NCI-H2196 (cell line): Measurements from ENCODE around the gene BLZF1.
A peak's percentile ranks its signal among the peaks of the same experiment; 100 is the strongest.
"Not testable (repeated sequence)": the region's sequence is repeated elsewhere in the genome, so short reads cannot be mapped to it uniquely, and the experiment has no call there.

Experiments used
- DNase-seq: peaks from one replicate; lab custom pipeline; 2025; ENCODE audit not compliant: unreplicated experiment; lab: John Stamatoyannopoulos, UW

Gene BLZF1, protein sequence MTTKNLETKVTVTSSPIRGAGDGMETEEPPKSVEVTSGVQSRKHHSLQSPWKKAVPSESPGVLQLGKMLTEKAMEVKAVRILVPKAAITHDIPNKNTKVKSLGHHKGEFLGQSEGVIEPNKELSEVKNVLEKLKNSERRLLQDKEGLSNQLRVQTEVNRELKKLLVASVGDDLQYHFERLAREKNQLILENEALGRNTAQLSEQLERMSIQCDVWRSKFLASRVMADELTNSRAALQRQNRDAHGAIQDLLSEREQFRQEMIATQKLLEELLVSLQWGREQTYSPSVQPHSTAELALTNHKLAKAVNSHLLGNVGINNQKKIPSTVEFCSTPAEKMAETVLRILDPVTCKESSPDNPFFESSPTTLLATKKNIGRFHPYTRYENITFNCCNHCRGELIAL

GRCh38 chr1:169367686-169368405 is at the start of gene BLZF1, which contains the start of gene NME7:
Gene BLZF1 (plus strand): TSS chr1:169368195. CDS start chr1:169369523, 1,328 bp downstream.
Gene NME7 (minus strand): TSS chr1:169367797. CDS start chr1:169367710, 87 bp downstream.
- DNase-seq = peak; percentile 98

- DNase-seq = no peak
Observed at GRCh38 chr1:169318536-169319244, 49.3 kb upstream of the BLZF1 start.

DNA sequence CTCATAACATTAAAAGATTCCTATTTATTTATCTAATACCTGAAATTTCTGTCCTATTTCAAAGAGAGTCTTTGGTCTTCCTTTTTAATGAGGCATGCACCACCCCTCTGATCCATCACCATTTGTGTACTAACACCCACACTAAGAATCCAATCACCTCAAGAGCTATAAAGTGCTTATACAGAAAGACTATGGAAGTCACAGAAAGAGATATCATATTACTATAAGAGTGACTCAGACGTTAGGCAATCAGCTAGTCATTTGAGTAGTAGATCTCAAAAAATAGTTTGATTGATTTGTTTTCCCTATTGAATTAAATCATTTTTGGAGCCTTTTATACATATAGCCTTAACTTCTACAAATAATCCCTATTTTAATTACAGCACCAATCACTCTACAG is 46.5 kb upstream of the BLZF1 start:
- no peak for DNase-seq

- no peak for DNase-seq
Observed at GRCh38 chr1:169322138-169322537, 45.9 kb upstream of the BLZF1 start.

- no peak for DNase-seq
Observed at GRCh38 chr1:169325117-169325516, 42.9 kb upstream of the BLZF1 start.

GRCh38 chr1:169326261-169326955 is 41.6 kb upstream of the BLZF1 start:
- no peak for DNase-seq

GRCh38 chr1:169326956-169327268 is 41.1 kb upstream of the BLZF1 start:
- DNase-seq = no peak

- no peak for DNase-seq
Observed at GRCh38 chr1:169327875-169328274, 40.1 kb upstream of the BLZF1 start.

DNA sequence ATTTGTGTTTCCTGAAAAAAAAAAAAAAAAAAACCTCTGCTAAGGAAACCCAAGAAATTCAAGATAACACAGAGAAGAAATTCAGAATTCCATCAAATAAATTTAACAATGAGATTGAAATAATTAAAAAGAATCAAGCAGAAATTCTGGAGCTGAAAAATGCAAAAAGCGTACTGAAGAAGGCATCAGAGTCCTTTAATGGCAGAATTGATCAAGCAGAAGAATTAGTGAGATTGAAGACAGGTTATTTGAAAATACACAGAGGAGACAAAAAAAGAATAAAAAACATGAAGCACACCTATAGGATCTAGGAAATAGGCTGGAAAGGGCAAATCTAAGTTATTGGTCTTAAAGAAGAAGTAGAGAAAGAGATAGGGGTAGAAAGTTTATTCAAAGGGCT is 38.6 kb upstream of the BLZF1 start:
- DNase-seq = no peak

DNA sequence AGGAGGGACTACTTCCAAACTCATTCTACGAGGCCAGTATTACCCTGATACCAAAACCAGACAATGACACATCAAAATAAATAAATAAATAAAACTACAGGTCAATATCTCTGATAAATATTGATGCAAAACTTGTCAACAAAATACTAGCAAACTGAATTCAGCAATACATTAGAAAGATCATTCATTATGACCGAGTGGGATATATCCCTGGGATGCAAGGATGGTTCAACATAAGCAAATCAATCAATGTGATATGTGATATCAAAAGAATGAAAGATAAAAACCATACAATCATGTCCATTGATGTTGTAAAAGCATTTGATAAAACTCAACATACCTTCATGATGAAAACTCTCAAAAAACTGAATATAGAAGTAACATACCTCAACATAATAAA is 37.1 kb upstream of the BLZF1 start:
- DNase-seq = no peak

DNA sequence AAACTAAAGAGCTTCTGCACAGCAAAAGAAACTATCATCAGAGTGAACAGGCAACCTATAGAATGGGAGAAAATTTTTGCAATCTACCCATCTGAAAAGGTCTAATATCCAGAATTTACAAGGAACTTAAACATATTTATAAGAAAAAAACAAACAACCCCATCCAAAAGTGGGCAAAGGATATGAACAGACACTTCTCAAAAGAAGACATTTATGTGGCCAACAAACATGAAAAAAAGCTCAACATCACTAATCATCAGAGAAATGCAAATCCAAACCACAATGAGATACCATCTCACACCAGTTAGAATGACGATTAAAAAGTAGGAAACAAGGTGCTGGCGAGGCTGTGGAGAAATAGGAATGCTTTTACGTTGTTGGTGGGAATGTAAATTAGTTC is 33.3 kb upstream of the BLZF1 start:
- DNase-seq = not testable (repeated sequence)

GRCh38 chr1:169336947-169337715 is 30.9 kb upstream of the BLZF1 start:
- not testable (repeated sequence) for DNase-seq

DNA sequence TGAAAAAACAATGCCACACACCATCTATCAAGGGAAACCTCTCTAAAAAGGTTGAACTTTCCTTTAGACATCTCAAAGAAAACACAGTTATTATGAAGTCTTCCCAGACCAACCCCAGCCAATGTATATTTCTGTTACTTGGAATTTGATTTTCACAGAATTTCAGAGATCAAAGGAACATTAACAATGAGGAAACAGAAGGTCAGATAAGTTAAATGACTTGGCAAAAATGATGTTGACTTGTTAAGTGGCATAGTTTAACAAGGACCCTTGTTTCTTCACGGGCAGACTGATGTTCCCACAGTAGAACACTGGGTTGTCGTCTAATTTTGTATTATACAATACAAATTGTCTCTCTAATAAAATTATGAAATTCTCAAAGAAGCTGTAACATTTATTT is 29.4 kb upstream of the BLZF1 start:
- no peak for DNase-seq

- no peak for DNase-seq
Observed at GRCh38 chr1:169339773-169340172, 28.2 kb upstream of the BLZF1 start.

GRCh38 chr1:169340882-169341281 is 27.1 kb upstream of the BLZF1 start:
- no peak for DNase-seq

DNA sequence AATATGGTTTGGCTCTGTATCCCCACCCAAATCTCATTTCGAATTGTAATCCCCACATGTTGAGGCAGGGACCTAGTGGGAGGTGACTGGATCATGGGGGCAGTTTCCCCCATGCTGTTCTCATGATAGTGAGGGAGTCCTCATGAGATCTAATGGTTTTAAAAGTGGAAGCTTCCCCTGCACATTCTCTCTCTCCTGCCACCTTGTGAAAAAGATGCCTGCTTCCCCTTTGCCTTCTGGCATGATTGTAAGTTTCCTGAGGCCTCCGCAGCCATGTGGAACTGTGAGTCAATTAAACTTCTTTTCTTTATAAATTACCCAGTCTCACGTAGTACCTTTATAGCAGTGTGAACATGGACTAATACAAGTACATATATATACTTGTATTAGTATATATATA is 25.9 kb upstream of the BLZF1 start:
- not testable (repeated sequence) for DNase-seq

- no peak for DNase-seq
Observed at GRCh38 chr1:169345511-169345910, 22.5 kb upstream of the BLZF1 start.

GRCh38 chr1:169346036-169346589 is 21.9 kb upstream of the BLZF1 start:
- DNase-seq = no peak

GRCh38 chr1:169347688-169348382 is 20.2 kb upstream of the BLZF1 start:
- no peak for DNase-seq
